Measurements from ENCODE around the gene C1QTNF8. TPM values are rescaled to one million over a fixed set of nuclear protein-coding genes. Genes with fewer than 3 reads are reported as not detected.

Gene C1QTNF8
- total RNA-seq, 3 donors from 2014 or later (not counting 1 experiment from before 2014, with no cell fraction given): not detected

DNA sequence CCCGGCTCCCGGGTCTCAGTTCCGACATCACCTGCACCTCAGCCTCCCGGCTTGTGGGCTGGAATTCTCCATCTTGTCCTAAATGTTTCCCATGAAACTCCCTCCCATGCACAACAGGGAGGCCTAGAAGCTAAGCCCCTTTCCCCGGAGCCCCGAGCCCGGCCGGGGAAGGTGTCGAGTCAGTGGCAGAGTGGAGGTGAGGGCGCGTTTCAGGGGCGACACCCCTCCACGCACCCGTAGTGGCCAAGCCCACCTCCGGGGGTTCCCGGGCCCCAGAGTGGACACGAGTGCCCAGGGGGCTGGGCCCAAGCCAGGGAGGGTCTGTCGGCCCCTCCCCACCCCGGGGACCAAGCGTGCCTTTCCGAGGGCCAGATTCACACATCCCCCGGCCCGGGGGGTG, 25.0 kb upstream of the C1QTNF8 start:
- Histone ChIP-seq H3K9me3 (ENCODE audit: control insufficient read depth, insufficient read depth, low read length) (no peaks in the 10 kb centered on the region), H3K4me1 (ENCODE audit: control insufficient read depth, insufficient read depth, low read length) (no peaks in the 10 kb centered on the region), H3K4me3 (ENCODE audit: low read length) (no peak overlapping the region), H3K36me3 (ENCODE audit: control insufficient read depth, insufficient read depth, low read length) (no peaks in the 10 kb centered on the region), H3K27me3 (ENCODE audit: control insufficient read depth, insufficient read depth, low read length) (no peaks in the 10 kb centered on the region), H3K27ac (ENCODE audit: low read length) (no peak overlapping the region)
- H3K9me3 Mint-ChIP-seq: no peaks in the 10 kb centered on the region
- 82% methylated on average over 23 of the region's 23 CpGs for WGBS (ENCODE audit: insufficient coverage)
- TF ChIP-seq, protein P1, sequence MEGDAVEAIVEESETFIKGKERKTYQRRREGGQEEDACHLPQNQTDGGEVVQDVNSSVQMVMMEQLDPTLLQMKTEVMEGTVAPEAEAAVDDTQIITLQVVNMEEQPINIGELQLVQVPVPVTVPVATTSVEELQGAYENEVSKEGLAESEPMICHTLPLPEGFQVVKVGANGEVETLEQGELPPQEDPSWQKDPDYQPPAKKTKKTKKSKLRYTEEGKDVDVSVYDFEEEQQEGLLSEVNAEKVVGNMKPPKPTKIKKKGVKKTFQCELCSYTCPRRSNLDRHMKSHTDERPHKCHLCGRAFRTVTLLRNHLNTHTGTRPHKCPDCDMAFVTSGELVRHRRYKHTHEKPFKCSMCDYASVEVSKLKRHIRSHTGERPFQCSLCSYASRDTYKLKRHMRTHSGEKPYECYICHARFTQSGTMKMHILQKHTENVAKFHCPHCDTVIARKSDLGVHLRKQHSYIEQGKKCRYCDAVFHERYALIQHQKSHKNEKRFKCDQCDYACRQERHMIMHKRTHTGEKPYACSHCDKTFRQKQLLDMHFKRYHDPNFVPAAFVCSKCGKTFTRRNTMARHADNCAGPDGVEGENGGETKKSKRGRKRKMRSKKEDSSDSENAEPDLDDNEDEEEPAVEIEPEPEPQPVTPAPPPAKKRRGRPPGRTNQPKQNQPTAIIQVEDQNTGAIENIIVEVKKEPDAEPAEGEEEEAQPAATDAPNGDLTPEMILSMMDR (IDR thresholded peaks at IDR 0.05): no peak
- no peak overlapping the region for H3K27ac Mint-ChIP-seq
- ATAC-seq (no peak), DNase-seq (no peak)
- intact Hi-C loops (cut with micrococcal nuclease): no loop called here
- H3K36me3 Mint-ChIP-seq: no peaks in the 10 kb centered on the region
- no peaks in the 10 kb centered on the region for H3K27me3 Mint-ChIP-seq (ENCODE audit: low read depth in 2 of 2)
- no peak overlapping the region for H3K4me3 Mint-ChIP-seq
- no peaks in the 10 kb centered on the region for H3K4me1 Mint-ChIP-seq

DNA sequence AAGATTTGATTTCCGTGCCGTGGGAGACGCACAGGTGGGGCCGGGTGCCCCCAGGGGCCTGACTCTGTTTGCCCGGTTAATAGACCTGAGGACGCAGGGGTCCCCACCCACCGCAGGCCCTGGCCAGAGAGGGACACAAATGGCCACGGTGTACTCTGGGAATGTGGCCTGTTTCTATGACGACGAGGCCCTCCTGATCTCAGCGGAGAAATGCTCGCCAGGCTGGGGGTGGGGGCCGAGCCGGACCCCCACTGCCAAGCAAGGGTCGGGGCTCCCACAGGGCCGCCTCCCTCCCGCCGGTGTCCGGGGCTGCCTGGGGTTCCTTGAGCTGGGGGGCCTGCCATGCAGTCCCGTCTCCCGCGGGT, 24.5 kb upstream of the C1QTNF8 start:
- no peak for ATAC-seq
- no peaks in the 10 kb centered on the region for H3K4me1 ChIP-seq (ENCODE audit: control insufficient read depth, insufficient read depth, low read length)
- H3K27ac ChIP-seq (ENCODE audit: low read length): no peak overlapping the region
- no peak overlapping the region for H3K4me3 Mint-ChIP-seq
- H3K4me1 Mint-ChIP-seq: no peaks in the 10 kb centered on the region
- 79% methylated on average over 22 of the region's 22 CpGs for WGBS (ENCODE audit: insufficient coverage)
- no peak for DNase-seq
- no peaks in the 10 kb centered on the region for H3K27me3 Mint-ChIP-seq (ENCODE audit: low read depth in 2 of 2)
- intact Hi-C loops (cut with micrococcal nuclease): no loop called here
- no peaks in the 10 kb centered on the region for H3K9me3 ChIP-seq (ENCODE audit: control insufficient read depth, insufficient read depth, low read length)
- H3K36me3 Mint-ChIP-seq: no peaks in the 10 kb centered on the region
- no peak overlapping the region for H3K27ac Mint-ChIP-seq
- no peaks in the 10 kb centered on the region for H3K27me3 ChIP-seq (ENCODE audit: control insufficient read depth, insufficient read depth, low read length)
- no peaks in the 10 kb centered on the region for H3K36me3 ChIP-seq (ENCODE audit: control insufficient read depth, insufficient read depth, low read length)
- H3K4me3 ChIP-seq (ENCODE audit: low read length): no peak overlapping the region
- no peaks in the 10 kb centered on the region for H3K9me3 Mint-ChIP-seq
- TF ChIP-seq, protein P1 (IDR thresholded peaks at IDR 0.05): no peak

DNA sequence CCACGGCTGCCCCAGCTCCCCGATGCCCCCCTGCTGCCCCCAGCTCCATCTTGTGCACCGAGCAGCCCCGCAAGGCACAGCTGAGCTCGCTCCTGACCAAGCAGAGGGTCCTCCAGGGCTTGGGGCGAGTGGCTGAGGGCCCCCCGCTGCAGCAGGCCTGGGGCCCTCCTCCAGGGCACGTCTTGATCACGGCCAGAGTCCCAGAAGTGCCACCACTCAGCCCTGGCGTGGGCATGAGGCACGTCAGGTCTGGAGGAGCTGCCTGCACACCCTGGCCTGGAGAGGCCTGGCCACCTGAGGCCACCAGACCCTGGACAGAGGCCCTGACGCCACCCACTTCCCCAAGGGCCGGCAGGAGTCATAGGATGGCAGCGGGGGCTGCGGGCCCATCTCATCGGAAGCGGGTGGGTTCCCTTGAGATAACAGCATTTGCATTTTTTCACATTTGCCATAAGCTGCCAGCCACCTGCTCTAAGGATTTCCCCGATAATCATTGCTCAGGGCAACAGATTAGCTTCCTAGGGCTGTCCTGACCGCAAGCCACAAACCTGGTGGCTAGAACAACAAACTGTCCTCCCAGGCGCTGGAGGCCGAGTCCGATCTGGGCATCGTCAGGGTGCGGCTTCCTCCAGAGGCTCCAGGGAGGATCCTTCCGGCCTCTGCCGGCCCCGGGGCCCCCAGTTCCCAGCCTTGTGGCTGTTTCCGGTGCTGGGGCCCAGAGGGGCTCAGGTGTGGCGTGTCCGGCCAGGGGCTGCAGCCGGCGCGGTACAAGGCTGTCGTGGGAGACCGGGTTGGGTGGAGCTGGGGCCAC, 23.9 kb upstream of the C1QTNF8 start:
- Mint-ChIP-seq H3K4me3 (no peak overlapping the region), H3K36me3 (no peaks in the 10 kb centered on the region), H3K9me3 (no peaks in the 10 kb centered on the region), H3K27me3 (ENCODE audit: low read depth in 2 of 2) (no peaks in the 10 kb centered on the region), H3K27ac (no peak overlapping the region), H3K4me1 (no peaks in the 10 kb centered on the region)
- no peaks in the 10 kb centered on the region for H3K36me3 ChIP-seq (ENCODE audit: control insufficient read depth, insufficient read depth, low read length)
- H3K27me3 ChIP-seq (ENCODE audit: control insufficient read depth, insufficient read depth, low read length): no peaks in the 10 kb centered on the region
- H3K4me3 ChIP-seq (ENCODE audit: low read length): no peak overlapping the region
- 66% methylated on average over 35 of the region's 35 CpGs for WGBS (ENCODE audit: insufficient coverage)
- TF ChIP-seq, protein P1 (IDR thresholded peaks at IDR 0.05): no peak
- H3K4me1 ChIP-seq (ENCODE audit: control insufficient read depth, insufficient read depth, low read length): no peaks in the 10 kb centered on the region
- ATAC-seq (no peak), DNase-seq (no peak)
- intact Hi-C loops (cut with micrococcal nuclease): no loop called here
- no peak overlapping the region for H3K27ac ChIP-seq (ENCODE audit: low read length)
- no peaks in the 10 kb centered on the region for H3K9me3 ChIP-seq (ENCODE audit: control insufficient read depth, insufficient read depth, low read length)

DNA sequence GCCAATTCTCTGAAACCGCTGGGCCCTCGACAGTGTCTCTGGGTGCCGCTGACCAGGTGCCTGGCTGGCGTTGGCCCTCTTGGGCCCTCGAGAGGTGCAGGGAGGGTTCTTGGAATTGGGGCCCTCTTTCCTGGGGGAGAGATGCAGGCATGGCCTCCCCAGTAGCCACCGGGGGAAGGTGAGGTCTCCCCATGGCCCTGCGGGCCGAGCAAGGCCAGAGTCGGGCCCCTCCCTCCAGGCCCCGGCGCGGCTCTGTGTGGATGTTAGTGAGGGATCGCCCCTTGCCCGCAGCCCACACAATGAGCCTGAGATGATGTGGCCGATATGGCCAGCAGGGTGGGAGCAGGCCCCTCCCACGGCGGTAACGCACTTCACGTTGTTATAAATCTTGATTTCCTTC, 23.1 kb upstream of the C1QTNF8 start:
- no peaks in the 10 kb centered on the region for H3K27me3 Mint-ChIP-seq (ENCODE audit: low read depth in 2 of 2)

More for the DNA sequence above, 23.1 kb upstream of the C1QTNF8 start:
- H3K4me3 ChIP-seq (ENCODE audit: low read length): no peak overlapping the region
- H3K27ac ChIP-seq (ENCODE audit: low read length): no peak overlapping the region
- DNase-seq (no peak), ATAC-seq (no peak)
- no peaks in the 10 kb centered on the region for H3K36me3 ChIP-seq (ENCODE audit: control insufficient read depth, insufficient read depth, low read length)
- H3K27me3 ChIP-seq (ENCODE audit: control insufficient read depth, insufficient read depth, low read length): no peaks in the 10 kb centered on the region
- TF ChIP-seq, protein P1 (IDR thresholded peaks at IDR 0.05): no peak
- Mint-ChIP-seq H3K27ac (no peak overlapping the region), H3K4me3 (no peak overlapping the region), H3K36me3 (no peaks in the 10 kb centered on the region), H3K4me1 (no peaks in the 10 kb centered on the region), H3K9me3 (no peaks in the 10 kb centered on the region)
- H3K9me3 ChIP-seq (ENCODE audit: control insufficient read depth, insufficient read depth, low read length): no peaks in the 10 kb centered on the region
- H3K4me1 ChIP-seq (ENCODE audit: control insufficient read depth, insufficient read depth, low read length): no peaks in the 10 kb centered on the region
- intact Hi-C loops (cut with micrococcal nuclease): no loop called here
- 76% methylated on average over 19 of the region's 19 CpGs for WGBS (ENCODE audit: insufficient coverage)

Data from natural killer cell (primary cell).